ENCODE measurements around the gene USP34.
"Not testable (repeated sequence)": the region's sequence is repeated elsewhere in the genome, so short reads cannot be mapped to it uniquely, and the experiment has no call there.

The USP34 gene

DNA sequence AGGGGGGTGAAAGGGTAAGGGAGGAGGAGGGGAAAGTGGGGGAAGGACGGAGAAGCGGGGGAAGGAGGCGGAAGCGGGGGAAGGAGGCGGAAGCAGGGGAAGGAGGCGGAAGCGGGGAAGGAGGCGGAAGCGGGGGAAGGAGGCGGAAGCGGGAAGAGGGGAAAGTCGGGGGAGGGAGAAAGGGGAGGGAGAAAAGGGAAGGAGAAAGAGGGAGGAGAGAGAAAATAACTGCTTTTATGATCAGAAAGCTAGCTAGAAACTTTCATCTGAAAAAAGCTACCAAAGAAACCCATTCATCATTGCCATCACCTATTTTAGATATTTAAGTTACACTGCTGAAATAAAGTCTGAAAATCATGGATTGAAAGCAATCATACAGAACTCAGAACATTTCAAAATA is 72.5 kb downstream of the USP34 start:
- Mint-ChIP-seq H3K9me3 (no peaks in the 10 kb centered on the region), H3K4me3 (no peak overlapping the region), H3K27me3 (no peaks in the 10 kb centered on the region), H3K36me3 (ENCODE audit: low read depth) (peaks cover 64% of the 10 kb centered on the region), H3K27ac (no peak overlapping the region), H3K4me1 (ENCODE audit: low read depth) (no peaks in the 10 kb centered on the region)
- intact Hi-C loops (cut with micrococcal nuclease), result no loop called here

DNA sequence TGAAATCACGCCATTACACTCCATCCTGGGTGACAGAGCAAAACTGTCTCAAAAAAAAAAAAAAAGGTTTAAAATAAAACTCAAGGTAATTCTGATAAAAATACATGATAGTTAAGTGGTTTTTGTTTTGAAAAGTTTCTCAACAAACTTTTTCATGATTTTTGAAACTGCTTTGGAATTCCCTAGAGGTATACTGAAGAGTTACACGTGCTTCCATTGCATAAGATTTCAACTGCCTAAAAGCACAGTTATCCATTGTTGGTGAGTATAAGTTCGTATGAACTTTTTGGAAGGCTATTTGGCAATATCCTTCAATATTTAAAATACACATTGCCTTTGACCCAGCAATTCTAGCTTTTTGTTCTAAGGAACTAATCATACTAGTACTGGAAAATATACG is 74.9 kb downstream of the USP34 start:
- H3K27ac Mint-ChIP-seq, result no peak overlapping the region
- H3K4me1 Mint-ChIP-seq (ENCODE audit: low read depth), result no peaks in the 10 kb centered on the region
- H3K9me3 Mint-ChIP-seq, result no peaks in the 10 kb centered on the region
- H3K36me3 Mint-ChIP-seq (ENCODE audit: low read depth), result peaks cover 80% of the 10 kb centered on the region
- intact Hi-C loops (cut with micrococcal nuclease), result no loop called here
- H3K4me3 Mint-ChIP-seq, result no peak overlapping the region
- no peaks in the 10 kb centered on the region for H3K27me3 Mint-ChIP-seq

DNA sequence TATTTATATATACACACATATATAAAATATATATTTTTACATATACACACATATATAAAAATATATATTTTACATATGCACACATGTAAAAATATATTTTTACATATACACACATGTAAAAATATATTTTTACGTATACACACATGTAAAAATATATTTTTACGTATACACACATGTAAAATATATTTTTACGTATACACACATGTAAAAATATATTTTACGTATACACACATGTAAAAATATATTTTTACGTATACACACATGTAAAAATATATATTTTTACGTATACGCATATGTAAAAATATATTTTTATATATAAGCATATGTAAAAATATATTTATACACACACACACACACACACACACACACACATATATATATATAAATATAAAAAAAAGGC is 83.3 kb downstream of the USP34 start:
- H3K36me3 Mint-ChIP-seq (ENCODE audit: low read depth), result peaks cover 56% of the 10 kb centered on the region
- H3K4me1 Mint-ChIP-seq (ENCODE audit: low read depth); H3K27me3 Mint-ChIP-seq; intact Hi-C loops (cut with micrococcal nuclease); H3K4me3 Mint-ChIP-seq; H3K27ac Mint-ChIP-seq; H3K9me3 Mint-ChIP-seq: not testable (repeated sequence)

DNA sequence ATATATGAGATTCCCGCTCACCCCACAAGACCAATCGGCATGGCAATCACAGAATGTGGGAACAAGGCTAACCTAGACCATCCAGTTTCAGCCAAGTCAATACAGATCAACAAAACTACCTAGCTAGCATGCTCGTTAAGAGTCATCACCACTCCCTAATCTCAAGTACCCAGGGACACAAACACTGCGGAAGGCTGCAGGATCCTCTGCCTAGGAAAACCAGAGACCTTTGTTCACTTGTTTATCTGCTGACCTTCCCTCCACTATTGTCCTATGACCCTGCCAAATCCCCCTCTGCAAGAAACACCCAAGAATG is 90.0 kb downstream of the USP34 start:
- H3K4me1 Mint-ChIP-seq (ENCODE audit: low read depth); H3K9me3 Mint-ChIP-seq; intact Hi-C loops (cut with micrococcal nuclease); H3K27ac Mint-ChIP-seq; H3K4me3 Mint-ChIP-seq; H3K27me3 Mint-ChIP-seq: not testable (repeated sequence)
- peaks cover 78% of the 10 kb centered on the region for H3K36me3 Mint-ChIP-seq (ENCODE audit: low read depth)

DNA sequence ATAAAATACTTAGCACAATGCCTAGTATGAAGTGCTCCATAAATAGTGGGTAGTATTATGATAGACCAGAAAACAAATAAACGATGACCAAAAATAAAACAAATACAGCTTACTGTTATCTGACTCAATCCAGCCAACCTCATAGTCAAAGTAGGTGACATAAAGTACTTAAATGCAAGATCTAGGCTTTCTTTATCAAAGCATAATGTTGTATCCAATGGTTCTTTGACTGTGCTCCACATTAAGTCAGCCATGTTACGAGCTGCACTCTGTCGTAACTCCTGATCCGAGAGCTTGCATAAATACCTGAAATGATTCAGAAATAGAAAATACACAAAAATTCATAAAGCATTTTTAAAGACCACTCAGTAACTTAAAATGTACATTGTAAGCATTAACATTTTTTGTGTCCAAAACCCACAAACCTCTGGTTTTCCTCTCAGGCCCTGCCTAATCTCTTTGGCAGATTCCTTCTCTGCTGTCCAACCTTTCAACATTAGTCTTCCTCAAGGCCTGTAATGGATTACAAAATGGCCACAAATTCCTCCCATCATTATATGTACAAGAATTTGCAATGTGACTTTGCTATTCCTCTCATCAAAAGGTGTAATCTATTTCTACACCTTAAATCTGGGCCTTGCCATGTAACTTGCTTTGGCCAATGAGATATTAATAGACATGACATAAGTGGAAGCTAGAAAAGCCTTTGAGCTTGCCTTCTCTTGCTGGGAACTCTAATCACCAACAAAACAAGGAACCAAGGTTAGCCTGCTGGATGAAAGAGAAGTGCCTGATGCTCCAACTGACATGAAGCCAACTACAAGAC is 90.6 kb downstream of the USP34 start:
- Mint-ChIP-seq H3K27ac (no peak overlapping the region), H3K9me3 (no peaks in the 10 kb centered on the region), H3K36me3 (ENCODE audit: low read depth) (peaks cover 77% of the 10 kb centered on the region), H3K4me3 (no peak overlapping the region), H3K4me1 (ENCODE audit: low read depth) (no peaks in the 10 kb centered on the region), H3K27me3 (no peaks in the 10 kb centered on the region)
- intact Hi-C loops (cut with micrococcal nuclease), result no loop called here

DNA sequence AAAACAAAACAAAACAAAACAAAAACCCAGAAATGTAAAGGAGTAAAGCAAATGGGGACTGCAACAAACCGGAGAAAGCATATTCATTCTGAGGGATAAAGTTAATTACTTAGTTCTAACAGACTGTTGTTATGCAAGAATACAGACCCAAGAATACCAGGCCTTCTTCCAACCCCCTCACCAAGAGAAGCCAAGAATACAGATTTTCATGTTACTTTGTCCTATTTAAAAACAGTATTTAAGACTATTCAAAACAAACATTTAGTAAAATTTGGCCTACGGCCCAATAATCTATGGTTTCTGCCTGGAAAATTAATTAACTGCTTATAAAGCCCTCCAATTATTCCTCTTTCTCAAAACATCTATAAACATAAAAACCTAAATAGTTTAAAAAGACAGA is 91.4 kb downstream of the USP34 start:
- no peaks in the 10 kb centered on the region for H3K9me3 Mint-ChIP-seq

DNA sequence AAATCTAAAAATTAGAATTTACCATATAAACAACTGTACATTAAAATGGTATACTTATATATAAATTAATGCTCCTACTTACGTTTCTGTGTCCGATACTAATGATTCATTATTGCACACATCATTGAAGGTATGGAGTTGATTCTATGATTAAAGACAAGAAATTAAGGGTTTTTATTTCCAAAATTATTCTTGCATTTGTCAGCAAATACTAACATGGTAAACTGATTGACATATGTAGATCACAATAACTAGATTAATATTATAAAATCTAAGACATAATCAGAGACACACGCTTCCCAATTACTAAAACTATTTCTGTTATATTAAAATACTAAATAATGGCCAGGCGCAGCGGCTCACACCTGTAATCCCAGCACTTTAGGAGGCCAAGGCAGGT is 92.6 kb downstream of the USP34 start:
- no peak overlapping the region for H3K27ac Mint-ChIP-seq
- no peaks in the 10 kb centered on the region for H3K4me1 Mint-ChIP-seq (ENCODE audit: low read depth)
- no peaks in the 10 kb centered on the region for H3K9me3 Mint-ChIP-seq
- no peak overlapping the region for H3K4me3 Mint-ChIP-seq
- H3K36me3 Mint-ChIP-seq (ENCODE audit: low read depth), result peaks cover 94% of the 10 kb centered on the region
- no peaks in the 10 kb centered on the region for H3K27me3 Mint-ChIP-seq
- intact Hi-C loops (cut with micrococcal nuclease), result no loop called here

More for the DNA sequence above, 91.4 kb downstream of the USP34 start:
- intact Hi-C loops (cut with micrococcal nuclease), result no loop called here
- Mint-ChIP-seq H3K27me3 (no peaks in the 10 kb centered on the region), H3K4me3 (no peak overlapping the region), H3K4me1 (ENCODE audit: low read depth) (no peaks in the 10 kb centered on the region), H3K36me3 (ENCODE audit: low read depth) (peaks cover 82% of the 10 kb centered on the region), H3K27ac (no peak overlapping the region)

DNA sequence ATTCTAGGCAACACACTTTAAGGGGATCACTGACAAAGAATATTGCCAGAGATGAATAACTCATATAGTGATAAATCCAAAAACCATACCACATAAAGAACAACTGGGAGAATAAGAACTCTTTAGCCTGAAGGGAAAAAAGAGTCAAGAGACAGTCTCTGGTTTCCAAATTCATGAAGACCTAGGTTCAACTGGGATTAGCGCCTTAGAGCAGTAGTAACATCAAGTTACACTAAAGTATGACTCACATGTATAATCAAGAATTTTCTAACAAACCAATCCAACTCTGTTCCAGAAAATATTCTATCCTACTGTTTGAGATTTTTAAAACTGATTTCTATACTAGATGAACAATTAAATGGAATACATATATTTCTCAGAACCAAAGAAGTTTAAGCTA is 93.8 kb downstream of the USP34 start:
- Mint-ChIP-seq H3K27ac (no peak overlapping the region), H3K36me3 (ENCODE audit: low read depth) (peaks cover 93% of the 10 kb centered on the region), H3K27me3 (no peaks in the 10 kb centered on the region), H3K9me3 (no peaks in the 10 kb centered on the region), H3K4me3 (no peak overlapping the region), H3K4me1 (ENCODE audit: low read depth) (no peaks in the 10 kb centered on the region)
- intact Hi-C loops (cut with micrococcal nuclease), result no loop called here

DNA sequence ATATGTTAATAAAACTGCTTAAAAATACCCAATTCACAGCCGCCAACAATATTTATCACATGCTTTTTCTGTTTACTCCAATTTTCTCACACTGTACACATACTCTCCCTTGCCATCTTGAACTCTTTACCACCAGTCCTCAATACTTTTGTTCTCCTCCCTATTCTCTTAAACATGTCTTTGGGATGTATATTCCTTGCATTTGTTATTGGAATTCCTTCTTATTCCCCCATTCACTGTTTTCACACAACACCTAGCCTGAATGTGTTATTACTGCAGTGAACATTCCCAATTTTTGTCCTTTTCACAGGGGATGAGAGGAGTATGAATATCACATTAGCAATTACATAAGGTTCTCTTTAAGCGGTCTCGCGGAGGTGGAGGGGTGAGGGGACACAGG is 94.7 kb downstream of the USP34 start:
- H3K4me3 Mint-ChIP-seq, result no peak overlapping the region
- no peaks in the 10 kb centered on the region for H3K27me3 Mint-ChIP-seq
- no peak overlapping the region for H3K27ac Mint-ChIP-seq
- intact Hi-C loops (cut with micrococcal nuclease), result no loop called here
- no peaks in the 10 kb centered on the region for H3K4me1 Mint-ChIP-seq (ENCODE audit: low read depth)
- H3K36me3 Mint-ChIP-seq (ENCODE audit: low read depth), result peaks cover 85% of the 10 kb centered on the region
- no peaks in the 10 kb centered on the region for H3K9me3 Mint-ChIP-seq

DNA sequence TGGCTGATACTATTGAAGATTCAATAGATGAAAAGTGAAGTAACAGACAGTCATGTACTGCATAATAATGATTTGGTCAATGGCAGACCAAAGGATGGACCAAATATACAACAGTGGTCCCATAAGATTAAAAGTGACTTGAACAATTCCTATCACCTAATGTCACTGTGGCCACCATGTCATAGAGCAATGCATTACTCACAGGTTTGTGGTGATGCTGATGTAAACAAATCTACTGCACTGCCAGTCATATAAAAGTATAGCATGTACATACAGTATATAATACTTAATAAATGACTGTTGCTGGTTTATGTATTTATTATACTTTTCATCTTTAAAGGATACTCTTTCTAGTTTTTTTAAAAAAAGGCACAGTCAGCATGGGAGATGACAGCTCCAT is 99.9 kb downstream of the USP34 start:
- peaks cover 76% of the 10 kb centered on the region for H3K36me3 Mint-ChIP-seq (ENCODE audit: low read depth)
- H3K27ac Mint-ChIP-seq, result no peak overlapping the region
- H3K9me3 Mint-ChIP-seq, result no peaks in the 10 kb centered on the region
- no peaks in the 10 kb centered on the region for H3K27me3 Mint-ChIP-seq
- H3K4me1 Mint-ChIP-seq (ENCODE audit: low read depth), result no peaks in the 10 kb centered on the region
- intact Hi-C loops (cut with micrococcal nuclease), result no loop called here
- H3K4me3 Mint-ChIP-seq, result no peak overlapping the region

DNA sequence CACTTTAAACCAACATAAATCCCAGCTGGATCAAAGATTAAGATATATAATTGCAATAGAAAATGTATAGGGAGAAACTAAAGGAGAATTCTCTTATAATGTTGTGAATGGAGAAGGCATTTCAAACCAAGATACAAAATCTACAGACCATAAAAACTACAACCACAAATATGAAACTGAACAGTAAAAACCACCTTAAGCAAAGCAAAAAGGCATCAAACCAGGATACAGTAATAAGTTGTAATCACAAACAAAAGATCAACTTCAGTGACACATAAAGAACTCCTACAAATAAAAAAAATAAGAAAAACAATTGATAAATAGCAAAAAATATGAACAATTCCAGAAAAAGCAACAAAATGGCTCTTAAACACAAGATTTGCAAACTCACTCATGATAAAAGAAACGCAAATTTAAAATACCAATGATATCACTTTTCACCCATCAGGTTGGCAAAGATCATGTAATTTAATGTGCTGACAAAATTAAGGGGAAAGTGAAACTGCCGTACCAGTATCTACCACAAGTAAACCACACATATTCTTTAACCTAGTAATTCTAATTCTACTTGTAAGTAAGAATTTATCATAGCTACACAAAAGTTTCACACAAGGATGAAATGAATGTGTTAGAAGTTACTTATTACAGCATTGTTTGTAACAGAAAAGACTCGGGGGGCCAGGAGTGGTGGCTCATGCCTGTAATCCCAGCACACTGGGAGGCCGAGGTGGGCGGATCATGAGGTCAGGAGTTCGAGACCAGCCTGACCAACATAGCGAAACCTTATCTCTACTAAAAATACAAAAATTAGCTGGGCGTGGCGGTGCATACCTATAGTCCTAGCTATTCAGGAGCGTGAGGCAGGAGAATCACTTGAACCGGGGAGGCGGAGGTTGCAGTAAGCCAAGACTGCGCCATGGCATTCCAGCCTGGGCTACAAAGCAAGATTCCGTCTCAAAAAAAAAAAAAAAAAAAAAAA is 101.9 kb downstream of the USP34 start:
- intact Hi-C loops (cut with micrococcal nuclease), result no loop called here
- H3K27ac Mint-ChIP-seq, result no peak overlapping the region
- no peaks in the 10 kb centered on the region for H3K4me1 Mint-ChIP-seq (ENCODE audit: low read depth)
- H3K27me3 Mint-ChIP-seq, result no peaks in the 10 kb centered on the region
- H3K9me3 Mint-ChIP-seq, result no peaks in the 10 kb centered on the region
- no peak overlapping the region for H3K4me3 Mint-ChIP-seq
- H3K36me3 Mint-ChIP-seq (ENCODE audit: low read depth), result peaks cover 76% of the 10 kb centered on the region

DNA sequence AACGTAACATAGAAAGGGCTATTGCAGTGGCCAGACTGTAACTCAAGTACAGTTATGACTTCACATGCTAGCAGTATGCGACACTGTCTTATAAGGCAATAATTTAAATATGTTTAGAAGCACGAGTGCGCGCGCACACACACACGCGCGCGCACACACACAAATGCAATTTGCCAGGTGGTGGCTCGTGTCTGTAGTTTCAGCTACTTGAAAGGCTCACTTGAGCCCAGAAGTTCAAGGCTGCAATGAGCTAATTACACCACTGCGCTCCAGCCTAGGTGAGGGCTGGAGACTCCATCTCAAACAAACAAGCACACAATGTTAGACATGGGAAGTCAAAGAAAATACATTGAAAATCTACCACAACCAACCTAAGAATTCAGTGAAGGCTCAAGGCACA is 103.7 kb downstream of the USP34 start:
- Mint-ChIP-seq H3K36me3 (ENCODE audit: low read depth) (peaks cover 72% of the 10 kb centered on the region), H3K4me3 (no peak overlapping the region), H3K4me1 (ENCODE audit: low read depth) (no peaks in the 10 kb centered on the region), H3K9me3 (no peaks in the 10 kb centered on the region), H3K27me3 (no peaks in the 10 kb centered on the region), H3K27ac (no peak overlapping the region)
- intact Hi-C loops (cut with micrococcal nuclease), result no loop called here

DNA sequence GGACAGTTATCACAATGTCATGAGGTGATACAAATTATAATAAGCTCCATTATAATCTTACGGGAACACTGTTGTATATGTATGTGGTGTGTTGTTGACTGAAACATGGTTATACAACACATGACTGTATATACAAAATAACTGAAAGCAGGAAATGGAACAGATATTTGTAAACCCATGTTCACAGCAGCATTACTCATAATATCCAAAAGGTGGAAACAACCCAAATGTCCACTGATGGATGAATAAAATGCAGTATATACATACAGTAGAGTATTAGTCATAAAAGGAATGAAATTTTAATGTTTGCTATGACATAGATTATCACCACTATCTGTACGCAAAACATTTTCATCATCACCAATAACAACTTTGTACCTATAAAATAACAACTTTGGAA is 107.3 kb downstream of the USP34 start:
- peaks cover 70% of the 10 kb centered on the region for H3K36me3 Mint-ChIP-seq (ENCODE audit: low read depth)
- H3K4me1 Mint-ChIP-seq (ENCODE audit: low read depth), result no peaks in the 10 kb centered on the region
- no peak overlapping the region for H3K27ac Mint-ChIP-seq
- no peaks in the 10 kb centered on the region for H3K27me3 Mint-ChIP-seq
- no peak overlapping the region for H3K4me3 Mint-ChIP-seq
- no peaks in the 10 kb centered on the region for H3K9me3 Mint-ChIP-seq
- intact Hi-C loops (cut with micrococcal nuclease), result no loop called here

DNA sequence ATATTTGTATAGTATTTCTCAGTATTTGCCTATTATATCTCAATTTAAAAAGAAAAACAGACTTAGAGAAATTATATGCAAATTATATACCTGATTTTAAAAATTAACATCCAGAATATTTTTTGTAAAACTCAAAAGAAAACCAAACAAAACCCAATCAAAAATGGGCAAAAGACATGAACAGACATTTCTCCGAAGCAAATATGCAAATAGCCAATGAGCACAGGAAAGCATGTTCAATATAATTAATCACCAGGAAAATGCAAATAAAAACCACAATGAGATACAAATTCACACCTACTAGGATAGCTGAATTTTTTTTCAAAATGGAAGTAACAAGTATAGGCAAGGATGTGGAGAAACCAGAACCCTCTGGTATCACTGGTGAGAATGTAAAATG is 108.0 kb downstream of the USP34 start:
- no peak overlapping the region for H3K4me3 Mint-ChIP-seq

More for the DNA sequence above, 108.0 kb downstream of the USP34 start:
- Mint-ChIP-seq H3K9me3 (no peaks in the 10 kb centered on the region), H3K36me3 (ENCODE audit: low read depth) (peaks cover 66% of the 10 kb centered on the region), H3K4me1 (ENCODE audit: low read depth) (no peaks in the 10 kb centered on the region), H3K27ac (no peak overlapping the region), H3K27me3 (no peaks in the 10 kb centered on the region)
- intact Hi-C loops (cut with micrococcal nuclease), result no loop called here
